AG08396 (cell line): ENCODE results near the gene PMS2.
"Not testable (repeated sequence)": the region's sequence is repeated elsewhere in the genome, so short reads cannot be mapped to it uniquely, and the experiment has no call there.

Source experiments
- DNase-seq: peaks from one replicate; pipeline ENCODE4 v3.0.0; 2012; ENCODE audit warnings: low spot score, mixed read lengths

Gene PMS2

GRCh38 chr7:6008668-6009611 lies at the start of gene PMS2, which contains the start of gene AIMP2:
Gene PMS2, minus strand, starts transcription at chr7:6009049. Its CDS starts 30 bp downstream, at chr7:6009019.
Gene AIMP2, plus strand, starts transcription at chr7:6009272. Its CDS starts 92 bp downstream, at chr7:6009364.
- peak; percentile 95 for DNase-seq

DNA sequence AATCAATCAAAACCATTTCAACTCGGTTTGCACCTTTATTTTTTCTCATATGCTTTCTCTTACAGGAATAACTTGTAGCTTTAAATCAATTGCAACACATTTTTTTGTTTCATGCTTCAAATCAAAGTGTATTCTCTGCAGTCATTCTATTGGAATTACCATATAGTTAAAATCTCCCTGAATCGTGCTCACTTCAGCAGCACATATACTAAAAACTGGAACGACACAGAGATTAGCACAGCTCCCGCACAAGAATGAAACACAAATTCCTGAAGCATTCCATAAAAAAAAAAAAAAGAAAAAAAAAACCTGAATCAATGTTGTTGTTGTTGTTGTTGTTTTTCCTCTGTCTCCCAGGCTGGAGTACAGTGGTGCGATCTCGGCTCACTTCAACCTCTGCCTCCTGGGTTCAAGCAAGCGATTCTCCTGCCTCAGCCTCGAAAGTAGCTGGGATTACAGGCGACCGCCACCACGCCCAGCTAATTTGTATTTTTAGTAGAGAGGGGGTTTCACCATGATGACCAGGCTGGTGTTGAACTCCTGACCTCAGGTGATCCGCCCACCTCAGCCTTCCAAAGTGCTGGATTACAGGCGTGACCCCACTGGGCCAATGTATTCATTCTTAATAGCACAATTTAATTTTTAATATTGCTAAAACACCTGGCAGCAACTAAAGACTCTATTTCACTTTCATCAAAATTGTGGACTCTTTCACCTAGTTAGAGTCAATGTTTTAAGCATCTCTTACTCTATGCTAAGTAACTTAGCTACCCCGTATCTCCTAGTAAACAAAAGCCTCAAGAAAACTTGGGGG lies 48.7 kb upstream of the PMS2 start:
- DNase-seq: no peak

DNA sequence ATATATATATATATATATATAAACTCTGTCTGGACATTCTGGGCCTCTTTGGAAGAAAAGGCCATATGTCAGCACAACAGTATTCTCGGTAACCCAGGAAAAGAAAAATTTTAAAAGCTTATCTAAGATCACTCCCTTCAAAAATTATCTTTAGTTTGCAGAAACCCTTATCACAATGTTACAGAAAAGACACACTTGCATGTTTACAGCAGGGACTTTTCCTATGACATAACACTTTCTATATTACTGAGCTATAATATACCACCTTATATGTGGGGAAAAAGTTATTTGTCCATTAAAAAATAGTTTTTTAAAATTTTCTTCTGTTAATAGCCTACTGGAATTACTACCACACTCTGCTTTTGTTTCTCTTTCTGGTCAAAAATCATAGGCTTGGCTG lies 47.8 kb upstream of the PMS2 start:
- no peak for DNase-seq

DNA sequence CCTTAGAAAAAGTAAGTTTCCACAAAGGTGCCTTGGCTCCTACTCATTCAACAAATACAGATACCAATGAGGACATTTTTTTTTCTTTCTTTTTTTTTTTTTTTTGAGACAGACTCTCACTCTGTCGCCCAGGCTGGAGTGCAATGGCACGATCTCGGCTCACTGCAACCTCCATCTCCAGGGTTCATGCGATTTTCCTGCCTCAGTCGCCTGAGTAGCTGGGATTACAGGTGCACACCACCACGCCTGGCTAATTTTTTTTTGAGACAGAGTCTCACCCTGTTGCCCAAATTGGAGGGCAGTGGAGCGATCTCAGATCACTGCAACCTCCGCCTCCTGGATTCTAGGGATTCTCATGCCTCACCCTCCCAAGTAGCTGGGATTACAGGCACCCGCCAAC lies 42.3 kb upstream of the PMS2 start:
- not testable (repeated sequence) for DNase-seq

DNA sequence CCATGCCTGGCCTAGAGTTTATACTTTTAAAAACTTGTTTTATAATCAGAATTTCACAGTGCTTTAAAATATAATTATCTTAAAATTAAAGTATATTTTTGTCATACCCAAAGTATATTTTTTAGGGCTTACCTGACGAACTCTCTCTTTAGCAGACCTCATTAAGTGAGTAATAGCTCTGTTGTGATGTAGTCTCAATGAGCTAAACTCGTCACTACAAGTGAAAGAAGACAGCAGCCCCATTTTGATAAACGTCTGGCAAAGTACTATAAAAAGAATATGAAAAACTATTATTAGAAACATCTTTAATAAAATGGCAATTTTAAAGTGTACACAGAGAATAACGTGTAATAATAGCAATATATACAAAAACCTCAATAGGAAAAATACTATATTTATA lies 40.9 kb upstream of the PMS2 start:
- no peak for DNase-seq

- no peak for DNase-seq
Measured at GRCh38 chr7:6035686-6036085, 26.8 kb upstream of the PMS2 start.

DNA sequence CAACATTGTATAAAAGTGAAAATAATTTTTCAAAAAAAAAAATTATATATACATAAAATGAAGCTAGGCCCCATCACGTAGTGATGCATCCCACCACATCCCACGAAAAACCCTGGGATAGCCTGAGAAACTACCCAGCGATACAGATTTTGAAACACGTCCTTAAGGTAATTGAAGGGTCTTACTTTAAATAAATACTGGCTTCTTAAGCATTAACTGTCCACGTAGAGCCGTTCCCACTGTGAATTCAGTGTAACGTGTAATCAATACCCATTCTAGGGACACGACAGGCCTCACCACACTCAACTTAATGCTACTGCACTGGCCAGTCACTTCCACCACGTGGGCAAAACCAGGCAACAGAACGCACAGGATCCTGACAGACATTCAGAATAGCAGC lies 26.3 kb upstream of the PMS2 start:
- DNase-seq: no peak

DNA sequence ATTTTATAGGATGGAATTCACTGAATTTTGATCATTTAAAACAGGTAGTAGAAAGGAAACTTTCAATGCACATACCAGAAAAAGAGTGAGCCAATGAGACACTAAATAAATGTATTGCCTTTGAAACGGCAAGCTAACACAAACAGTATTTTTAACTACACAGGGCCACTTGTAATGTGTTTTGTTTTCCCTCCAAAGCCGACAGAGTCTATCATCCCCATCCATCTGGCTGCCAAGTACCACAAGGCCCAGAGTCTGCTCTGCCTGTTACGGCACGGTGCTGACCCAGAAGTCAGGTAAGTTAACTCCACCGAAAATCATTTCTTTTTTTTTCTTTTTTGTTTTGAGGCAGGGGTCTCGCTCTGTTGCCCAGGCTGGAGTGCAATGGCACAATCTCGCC lies 23.8 kb upstream of the PMS2 start:
- DNase-seq: no peak

GRCh38 chr7:6032167-6032566 lies 23.3 kb upstream of the PMS2 start:
- no peak for DNase-seq

- no peak for DNase-seq
Measured at GRCh38 chr7:6031567-6031966, 22.7 kb upstream of the PMS2 start.

- DNase-seq: no peak
Measured at GRCh38 chr7:6030988-6031387, 22.1 kb upstream of the PMS2 start, which contains the start of gene ANKRD61. Gene ANKRD61, plus strand, starts transcription at chr7:6031376. Its CDS starts 0 bp downstream, at chr7:6031376.

GRCh38 chr7:6028563-6028962 lies 19.7 kb upstream of the PMS2 start:
- no peak for DNase-seq

DNA sequence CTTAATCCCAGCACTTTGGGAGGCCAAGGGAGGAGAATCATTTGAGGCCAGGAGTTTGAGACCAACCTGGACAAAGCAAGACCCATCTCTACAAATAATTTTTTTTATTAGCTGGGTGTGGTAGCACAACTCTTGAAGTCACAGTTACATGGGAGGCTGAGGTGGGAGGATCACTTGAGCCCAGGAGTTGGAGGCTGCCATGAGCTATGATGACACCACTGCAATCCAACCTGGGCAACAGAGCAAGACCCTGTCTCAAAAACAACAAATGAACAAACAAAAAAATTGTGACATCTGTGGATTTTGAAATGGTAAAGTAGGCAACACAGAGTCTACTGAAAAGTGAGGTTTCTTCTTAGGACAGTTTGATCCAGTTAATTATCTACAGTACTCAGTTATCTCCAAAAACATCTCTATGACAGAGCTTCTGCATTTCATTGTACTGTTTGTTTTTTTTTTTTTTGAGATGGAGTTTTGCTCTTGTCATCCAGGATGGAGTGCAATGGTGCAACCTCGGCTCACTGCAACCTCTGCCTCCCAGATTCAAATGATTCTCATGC lies 19.0 kb upstream of the PMS2 start:
- DNase-seq: no peak

DNA sequence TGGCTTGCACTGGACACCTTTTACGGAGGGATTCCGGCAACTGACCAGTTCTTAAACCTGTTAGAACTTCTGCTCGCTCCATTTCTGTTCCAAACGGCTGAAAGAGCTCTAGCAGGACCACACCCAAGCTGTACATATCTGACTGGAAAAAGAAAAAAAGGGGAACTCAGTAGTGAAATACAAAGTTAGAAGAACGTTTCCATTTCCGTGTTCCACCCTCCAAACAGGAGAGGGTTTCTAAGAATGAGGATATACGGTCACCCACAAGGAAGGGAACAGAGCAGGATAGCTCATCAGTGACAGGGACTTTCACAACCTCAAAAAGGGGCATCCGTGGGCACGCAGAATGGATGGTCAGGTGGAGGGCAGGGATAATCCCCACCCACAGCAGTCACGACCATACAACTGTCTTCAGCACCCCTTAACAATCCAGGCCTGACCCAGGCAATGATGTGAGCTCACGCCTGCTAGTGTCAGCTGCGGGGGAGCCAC lies 18.0 kb upstream of the PMS2 start:
- DNase-seq: no peak

DNA sequence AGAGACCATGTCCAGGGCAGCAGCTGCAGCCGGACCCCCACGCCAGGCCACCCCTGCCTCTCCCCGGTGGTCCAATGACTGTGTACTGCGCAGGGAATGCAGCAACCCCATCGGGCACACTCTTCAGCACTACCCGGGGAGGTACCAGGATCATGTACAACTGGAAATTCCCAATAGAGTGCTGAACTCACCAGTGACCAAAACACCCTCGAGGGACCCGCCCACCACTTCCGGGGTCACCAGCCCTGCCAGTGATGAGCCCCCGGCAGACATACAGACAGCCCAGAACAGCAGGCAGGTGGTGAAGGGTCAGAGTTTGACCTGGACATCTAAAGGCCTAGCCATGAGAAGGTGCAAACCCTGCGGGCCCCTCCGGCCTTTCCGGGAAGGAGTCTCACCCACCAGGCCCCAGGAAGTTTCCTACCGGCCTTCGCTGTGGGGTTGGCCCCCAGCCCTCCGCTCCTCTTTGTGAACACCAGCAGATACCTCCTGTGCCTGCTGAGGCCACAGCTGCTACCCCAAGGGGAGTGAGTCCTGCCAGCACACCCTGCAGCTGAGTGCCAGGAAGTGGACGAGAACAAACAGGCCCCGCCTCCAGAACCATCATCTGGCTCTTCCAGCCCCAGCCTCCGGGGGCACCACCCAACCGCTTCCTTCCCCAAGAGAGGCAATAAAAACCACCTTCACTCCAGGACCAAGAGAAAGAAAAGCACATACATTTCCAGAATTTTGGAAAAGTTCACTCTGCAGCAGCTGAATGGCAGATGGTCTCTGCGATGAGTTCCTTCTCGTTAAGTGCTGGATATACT lies 17.4 kb upstream of the PMS2 start:
- DNase-seq: peak; percentile 53

- no peak for DNase-seq
Measured at GRCh38 chr7:6023974-6024435, 15.2 kb upstream of the PMS2 start.

DNA sequence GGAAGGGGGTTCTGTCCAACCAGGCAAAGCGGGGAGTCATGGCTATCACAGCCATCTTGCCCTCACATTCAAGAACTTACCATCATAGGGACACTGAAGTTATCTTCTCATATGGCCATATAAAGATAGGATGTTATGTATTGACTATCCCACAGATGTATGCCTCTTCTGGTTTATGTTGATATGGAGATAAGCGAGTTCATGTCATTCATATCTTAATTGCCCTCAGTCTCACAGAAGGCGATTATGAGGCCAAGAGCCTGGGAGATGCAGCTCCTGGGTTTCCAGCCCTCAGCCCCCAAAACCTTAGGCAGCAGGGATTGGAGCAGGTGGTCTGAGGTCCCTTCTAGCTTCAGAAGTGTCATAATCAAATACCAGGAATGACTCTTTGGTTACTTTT lies 13.9 kb upstream of the PMS2 start:
- DNase-seq: no peak

DNA sequence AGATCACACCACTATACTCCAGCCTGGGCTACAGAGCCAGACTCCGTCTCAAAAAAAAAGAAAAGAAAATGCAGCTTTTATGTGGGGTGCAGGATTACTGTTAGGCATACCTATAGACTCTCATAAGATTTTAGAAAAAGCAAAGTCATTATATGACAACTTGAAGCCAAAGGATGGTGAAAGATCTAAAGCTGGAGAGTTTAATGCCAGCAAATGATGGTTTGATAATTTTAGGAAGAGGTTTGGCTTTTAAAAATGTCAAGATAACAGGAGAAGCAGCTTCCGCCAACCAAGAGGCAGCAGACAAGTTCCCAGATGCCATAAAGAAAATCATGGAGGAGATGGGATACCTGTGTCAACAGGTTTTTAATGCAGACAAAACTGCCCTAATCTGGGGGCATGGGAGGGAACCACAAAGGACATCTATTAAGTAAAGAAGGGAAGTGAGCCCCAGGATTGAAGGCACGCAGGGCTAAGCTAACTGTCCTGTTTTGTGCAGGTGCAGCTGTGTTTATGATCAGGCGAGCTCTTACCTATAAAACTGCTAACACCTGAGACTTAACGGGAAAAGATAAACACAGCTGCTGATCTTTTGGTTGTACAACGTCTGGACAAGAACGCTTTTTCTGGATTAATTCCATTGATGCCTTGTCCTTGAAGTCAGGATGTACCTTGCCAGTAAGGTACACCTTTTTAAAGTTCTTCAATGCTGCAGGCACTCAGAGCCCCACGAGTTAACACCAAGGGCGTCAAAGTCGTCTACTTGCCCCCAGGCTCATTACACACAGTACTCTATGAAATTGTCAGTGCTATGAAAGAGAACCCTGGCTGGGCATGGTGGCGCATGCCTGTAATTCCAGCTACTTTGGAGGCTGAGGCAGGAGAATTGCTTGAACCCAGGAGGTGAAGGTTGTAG lies 11.8 kb upstream of the PMS2 start:
- DNase-seq: no peak

DNA sequence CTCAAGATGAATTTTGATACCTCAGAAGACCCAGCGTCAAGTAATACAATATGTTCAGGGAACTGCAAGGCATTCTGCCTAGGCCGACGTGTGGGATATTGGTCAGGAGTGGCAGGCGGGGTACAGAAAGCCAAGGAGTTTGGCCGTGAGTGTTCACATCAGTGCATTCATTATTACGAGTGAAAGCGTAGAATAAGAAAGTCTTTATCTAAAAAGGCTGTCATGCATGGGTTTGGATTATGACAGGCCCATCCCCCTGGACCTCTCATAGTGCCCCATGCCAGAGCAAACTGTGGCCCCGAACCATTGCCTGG lies 7.8 kb upstream of the PMS2 start:
- no peak for DNase-seq

GRCh38 chr7:6015917-6016652 lies 7.2 kb upstream of the PMS2 start:
- peak; percentile 71 for DNase-seq
